Measurements from ENCODE around the gene ZFR.
"Not testable (repeated sequence)": the region's sequence is repeated elsewhere in the genome, so short reads cannot be mapped to it uniquely, and the experiment has no call there.

ZFR gene

DNA sequence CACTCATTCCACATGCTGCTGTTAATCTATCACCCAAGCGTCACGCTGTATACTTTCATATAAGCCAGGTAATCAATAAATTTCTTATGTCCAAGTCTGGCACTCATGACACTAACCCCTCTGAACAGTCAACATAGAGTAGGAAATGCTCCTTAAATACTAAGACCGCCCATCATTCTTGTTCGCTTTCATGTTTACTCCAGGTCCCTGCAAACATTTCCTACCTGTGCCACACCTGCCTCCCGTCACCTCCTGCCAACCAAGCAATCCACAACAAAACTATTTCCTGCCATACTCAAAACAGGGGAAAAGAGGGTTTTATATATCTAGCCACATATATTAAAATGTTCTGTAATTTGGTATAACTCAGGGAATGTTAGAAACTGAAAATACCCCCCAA lies 39.0 kb downstream of the ZFR start:
- DNase-seq = no peak

DNA sequence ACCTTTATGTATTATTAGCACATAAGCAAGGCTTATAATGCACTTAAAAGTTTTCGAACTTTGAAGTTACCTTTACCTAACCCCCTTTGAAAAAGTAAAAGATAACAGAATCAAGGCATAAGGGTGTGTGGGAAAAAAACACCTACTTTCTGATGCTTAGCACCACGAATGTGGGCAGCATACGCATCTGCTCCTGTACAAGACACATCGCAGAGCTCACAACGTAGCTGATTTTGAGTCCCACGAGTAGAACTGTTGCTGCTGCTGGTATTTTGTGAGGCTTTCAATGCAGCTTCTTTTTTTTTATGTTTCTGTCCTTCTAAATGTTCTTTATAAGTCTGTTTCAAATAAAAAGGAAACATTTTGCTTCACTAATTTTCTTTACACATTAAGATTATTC lies 40.8 kb downstream of the ZFR start:
- no peak for DNase-seq

DNA sequence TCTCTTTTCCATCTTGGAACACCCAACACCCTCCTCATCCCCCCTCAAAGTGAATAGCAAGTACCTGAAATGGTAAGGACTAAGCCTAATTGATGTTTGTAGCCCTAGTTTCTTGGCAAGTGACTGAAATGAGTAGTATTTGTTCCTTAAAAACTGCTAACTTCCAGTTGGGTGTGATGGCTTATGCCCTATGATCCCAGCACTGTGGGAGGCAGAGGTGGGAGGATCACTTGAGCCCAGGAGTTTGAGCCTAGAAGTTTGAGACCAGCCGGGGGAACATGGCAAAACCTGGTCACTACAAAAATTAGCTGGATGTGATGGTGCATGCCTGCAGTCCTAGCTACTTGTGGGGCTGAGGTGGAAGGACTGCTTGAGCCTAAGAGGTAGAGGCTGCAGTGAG lies 44.1 kb downstream of the ZFR start:
- no peak for DNase-seq

DNA sequence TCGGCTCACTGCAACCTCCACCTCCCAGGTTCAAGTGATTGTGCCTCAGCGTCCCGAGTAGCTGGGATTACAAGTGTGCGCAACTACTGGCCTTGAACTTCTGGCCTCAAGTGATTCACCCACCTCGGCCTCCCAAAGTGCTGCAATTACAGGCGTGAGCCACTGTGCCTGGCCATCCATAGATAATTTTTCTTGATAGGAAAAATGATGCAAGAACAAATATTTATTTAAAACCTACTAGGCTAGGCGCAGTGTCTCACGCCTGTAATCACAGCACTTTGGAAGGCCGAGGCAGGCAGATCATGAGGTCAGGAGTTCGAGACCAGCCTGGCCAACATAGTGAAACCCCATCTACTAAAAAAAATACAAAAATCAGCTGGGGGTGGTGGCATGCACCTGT lies 45.8 kb downstream of the ZFR start:
- not testable (repeated sequence) for DNase-seq

DNA sequence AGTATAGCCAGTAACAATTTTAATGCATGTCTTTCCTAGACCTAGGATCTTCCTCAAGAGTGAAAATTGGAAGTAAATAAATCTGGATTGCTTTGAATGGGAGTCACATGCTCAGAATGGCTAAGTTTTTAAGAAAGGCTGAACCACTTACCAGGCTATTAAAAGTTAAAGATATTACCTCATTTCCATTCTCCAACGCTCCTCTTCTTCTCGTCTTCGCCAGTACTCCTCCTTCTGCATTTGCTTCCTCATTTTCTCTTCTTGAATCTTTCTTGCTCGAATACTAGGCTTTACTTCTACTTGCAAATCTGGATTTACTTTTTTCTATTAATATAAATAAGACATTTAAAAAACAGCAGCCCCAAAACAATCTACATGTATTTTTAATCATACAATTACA lies 49.6 kb downstream of the ZFR start:
- DNase-seq = no peak

DNA sequence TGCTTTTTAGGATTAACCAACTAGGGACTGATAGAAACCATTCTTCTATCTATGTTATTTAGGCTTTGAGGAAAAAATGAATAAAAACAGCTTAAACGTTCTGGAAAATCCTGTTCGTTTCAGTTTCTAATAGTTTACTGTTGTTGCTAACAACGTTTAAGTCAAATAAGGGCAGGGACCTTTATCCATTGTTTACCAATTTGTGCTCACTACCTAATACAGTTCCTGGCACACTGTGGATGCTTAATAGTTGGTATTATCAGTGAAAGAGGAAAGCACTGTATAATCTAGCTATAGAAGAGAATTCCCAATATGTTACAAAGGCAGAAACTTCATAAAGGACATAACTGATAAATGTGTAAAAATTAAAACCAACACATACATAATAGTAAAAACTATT lies 52.5 kb downstream of the ZFR start:
- DNase-seq = no peak

DNA sequence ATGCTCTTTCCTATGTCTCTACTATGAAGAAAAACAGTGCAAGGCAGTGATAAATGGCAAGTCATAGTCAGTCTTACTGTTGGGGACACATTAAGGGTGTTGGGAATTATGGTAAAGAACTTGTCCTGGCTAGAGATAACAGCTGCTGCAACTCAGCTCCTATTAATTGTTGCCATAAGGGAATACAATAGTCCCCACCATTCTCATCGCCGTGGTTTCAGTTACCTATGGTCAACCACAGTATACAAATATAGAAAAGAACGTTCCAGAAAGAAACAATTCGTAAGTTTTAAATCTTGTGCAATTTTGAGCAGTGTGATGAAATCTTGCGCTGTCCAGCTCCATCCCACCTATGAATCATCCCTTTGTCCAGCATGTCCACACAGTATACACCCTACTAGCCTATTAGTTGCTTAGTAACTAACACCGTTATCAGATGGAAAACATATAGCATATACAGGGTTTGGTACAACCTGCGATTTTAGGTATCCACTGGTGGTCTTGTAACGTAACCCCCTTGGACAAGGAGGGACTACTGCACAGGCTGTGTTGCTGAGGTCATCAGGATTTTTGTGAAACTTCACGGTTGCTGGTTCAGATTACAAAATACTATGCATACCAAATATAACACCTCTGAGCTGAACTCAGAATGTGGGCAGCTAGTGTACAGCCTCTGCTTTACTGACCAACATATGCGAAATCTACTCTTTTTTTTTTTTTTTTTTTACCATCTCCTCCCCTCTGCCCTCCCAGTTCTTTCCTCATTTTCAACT lies 53.5 kb downstream of the ZFR start:
- DNase-seq = no peak

DNA sequence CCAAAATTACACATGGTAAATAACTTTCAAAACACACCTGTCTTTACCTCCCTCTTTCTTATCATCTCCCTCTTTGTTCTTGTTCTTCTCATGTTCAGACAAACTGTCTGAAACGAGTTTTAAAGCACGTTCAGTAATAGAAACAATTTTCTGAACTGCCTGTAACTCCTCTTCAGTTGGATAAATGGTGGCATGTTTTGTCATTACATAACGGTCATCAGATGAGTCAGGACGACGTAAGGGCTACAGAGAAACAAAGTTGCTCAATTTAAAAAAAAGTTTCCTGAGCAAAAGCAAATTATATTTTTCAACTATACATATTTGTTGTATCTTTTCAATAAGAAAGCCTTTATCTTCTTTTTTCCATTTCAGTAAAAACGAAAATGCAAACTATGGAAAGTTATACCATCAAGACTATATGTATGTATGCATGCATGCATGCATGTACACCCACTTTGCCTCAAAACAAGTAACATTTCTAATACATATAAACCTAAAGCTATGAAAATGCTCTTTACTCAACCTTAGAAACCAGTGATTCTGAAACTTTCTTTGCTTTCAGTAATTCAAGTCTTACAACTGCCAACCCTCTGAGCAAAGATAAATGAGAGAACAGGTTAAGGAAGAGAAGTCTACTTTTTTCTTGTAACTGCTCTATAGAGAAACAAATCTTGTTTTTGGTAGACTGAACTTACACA lies 56.0 kb downstream of the ZFR start:
- DNase-seq = no peak

DNA sequence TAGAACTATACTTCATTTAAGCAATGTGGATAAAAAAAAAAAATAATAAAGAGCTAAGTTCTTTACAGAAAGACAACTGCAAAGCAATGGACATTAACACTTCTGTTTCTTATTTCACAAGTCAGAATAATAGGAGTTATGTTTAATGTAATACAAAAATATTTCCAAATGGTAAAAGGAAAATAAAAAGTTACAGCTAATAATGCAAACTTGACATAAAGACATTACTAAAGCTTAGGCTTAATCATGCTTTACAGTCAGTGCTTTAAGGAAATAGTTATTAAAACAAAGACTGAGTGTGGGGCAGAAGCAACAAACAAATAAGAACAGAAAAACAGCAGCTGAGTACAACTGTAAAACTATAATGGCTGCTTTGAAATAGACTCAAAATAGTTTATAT lies 56.7 kb downstream of the ZFR start:
- no peak for DNase-seq

DNA sequence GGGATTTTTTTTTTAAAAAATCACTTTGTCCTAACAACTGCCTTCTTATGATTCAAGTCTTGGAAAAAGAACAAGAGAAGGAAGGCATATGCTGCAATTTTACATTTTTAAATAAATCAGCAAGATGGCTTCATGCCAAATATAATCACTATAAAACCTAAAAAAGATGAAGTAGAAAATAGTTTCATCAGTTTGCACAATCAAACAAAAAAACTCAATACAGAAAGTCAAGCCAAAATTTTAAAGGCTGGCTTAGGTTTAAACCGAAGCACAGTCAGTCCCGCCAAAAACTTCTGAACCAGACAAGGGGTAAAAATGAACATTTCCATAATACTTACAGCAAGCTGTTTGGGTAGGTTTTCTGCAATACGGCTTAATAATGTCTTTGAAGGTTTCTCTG lies 57.3 kb downstream of the ZFR start:
- no peak for DNase-seq

DNA sequence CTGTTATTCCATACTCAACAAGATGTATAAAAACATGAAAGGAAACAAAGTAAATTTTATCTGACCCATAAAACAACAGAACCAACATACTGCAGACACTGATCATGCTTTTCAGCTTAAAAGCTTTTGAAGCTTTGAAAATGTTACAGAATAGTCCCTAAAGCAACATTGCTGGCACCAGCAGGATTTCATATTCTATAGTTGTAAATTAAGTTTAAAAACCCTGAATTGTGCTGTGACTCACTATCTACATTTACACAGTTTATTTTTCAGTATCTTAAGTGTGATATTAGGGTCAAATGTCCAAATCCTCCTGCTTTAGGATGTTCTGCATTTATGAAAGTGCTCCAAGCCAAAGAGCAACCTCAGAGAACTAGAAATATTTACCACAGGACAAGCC lies 59.9 kb downstream of the ZFR start:
- no peak for DNase-seq

DNA sequence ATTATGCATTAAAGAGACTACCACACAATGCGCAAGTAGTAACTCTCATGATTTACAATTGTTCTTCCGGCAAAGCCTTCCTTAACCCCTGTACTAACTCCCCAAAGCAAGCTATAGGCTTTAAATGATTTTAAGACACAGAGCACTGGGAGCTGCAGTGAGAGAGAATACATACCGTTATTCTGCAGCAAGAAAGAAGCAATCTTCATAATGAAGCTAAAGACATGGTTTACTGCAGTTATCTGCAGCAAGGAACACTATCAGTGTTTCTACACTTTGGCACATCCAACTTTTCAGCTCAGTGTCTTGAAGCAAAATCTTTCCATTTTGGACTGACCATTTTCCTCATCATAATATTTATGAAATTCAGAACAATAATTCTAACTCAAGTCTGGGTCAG lies 61.0 kb downstream of the ZFR start:
- no peak for DNase-seq

DNA sequence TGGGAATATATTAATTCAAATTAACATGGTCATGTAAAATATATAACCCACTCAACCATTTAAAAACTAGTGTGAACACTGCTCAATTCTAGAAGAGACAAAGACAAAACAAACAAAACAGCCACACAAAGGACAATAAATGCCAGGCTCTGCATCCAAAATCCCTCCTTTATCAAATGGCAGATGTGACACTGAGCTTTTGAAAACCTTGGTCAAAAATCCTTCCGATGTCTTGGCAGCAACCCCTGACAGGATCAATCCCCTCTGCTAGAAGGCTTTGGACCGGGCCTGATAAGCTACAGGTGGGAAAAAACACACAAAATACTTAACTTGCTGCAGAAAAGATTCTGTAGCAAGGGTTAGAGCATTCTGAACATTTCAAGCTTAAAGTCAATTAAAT lies 61.5 kb downstream of the ZFR start:
- DNase-seq = no peak

DNA sequence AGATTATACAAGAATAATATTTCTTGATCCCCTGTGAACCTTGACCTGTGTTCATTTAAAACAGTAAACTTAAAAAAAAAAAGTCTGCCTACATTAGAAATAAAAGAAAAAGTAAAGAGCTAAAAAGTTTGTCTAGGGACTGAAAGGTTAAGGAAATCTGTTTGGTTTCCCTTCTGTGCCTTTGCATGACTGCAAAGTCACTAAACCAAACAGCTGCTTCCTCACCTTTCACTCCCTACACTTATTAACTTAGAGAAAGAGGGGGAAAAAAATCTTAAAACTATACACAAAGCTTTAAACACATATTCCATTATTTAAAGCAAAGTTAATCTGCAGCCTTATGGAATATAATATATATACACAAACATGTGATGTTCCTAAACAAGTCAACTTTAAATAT lies 65.1 kb downstream of the ZFR start:
- no peak for DNase-seq

DNA sequence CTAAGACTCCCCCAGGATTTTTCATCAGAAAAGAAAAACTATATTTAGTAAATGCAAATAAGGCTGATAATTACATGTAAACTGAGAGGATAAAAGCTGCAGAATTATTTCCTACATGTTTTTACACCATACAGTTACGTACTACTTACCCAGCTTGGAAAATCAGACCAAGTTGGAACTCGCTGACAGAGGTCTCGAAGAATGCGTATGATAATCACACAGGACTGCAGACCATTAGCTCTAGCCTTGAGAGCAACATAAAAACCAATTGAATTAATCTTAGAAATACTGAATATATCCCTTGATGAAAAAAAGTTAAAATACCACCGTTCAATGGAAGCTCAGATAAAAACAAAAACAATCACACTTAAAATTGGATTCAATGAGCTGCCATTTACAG lies 65.6 kb downstream of the ZFR start:
- DNase-seq = no peak

DNA sequence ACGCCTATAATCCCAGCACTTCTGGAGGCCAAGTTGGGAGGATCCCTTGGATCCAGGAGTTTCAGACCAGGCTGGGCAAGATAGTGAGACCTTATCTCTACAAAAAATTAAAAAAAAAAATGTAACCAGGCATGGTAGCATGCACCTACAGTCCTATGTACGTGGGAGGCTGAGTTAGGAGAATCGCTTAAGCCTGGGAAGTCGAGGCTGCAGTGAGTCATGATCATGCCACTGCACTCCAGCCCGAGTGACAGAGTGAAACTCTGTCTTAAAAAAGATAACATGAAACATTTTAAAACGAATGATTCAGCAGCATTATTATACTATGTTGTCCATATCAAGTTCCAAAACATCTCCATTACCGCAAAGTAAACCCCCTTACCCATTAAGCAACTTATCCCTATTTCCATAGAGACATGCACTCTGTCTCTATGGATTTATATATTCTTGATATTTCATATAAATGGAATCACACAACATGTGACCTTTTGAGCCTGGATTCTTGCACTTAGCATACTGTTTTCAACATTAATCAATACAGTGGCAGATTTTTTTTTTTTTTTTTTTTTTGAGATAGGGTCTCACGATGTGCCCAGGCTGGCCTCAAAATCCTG lies 74.9 kb downstream of the ZFR start:
- DNase-seq = no peak

DNA sequence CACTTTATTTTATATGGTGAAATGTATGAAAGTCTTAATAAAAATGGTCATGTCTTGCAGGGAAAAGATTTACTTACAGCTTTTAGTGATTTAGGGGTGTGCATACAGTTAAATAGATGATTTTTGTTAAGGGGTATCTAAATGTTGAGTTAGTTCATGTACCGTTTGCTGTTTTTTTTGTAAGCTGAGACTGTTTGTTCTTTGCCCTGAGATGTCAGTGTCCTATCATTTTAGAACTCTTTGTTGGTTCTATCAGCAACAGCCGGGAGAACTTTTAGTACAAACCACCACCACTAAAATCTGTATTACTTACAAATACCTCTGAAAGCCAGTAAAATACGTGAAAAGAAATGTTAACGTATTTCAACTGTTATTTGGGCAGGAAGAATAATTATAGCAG lies 75.5 kb downstream of the ZFR start:
- DNase-seq = no peak

DNA sequence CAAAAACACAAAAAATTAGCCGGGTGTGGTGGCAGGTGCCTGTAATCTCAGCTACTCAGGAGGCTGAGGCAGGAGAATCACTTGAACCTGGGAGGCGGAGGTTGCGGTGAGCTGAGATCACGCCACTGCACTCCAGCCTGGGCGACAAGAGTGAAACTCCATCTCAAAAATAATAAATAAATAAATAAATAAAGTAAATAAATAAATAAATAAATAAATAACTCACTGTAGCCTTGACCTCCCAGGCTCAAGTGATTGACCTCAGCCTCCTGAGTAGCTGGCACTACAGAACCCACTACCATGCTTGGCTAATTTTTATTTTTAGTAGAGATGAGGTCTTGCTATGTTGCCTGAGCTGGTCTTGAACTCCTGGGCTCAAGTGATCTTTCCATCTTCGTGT lies 77.3 kb downstream of the ZFR start:
- DNase-seq = not testable (repeated sequence)

DNA sequence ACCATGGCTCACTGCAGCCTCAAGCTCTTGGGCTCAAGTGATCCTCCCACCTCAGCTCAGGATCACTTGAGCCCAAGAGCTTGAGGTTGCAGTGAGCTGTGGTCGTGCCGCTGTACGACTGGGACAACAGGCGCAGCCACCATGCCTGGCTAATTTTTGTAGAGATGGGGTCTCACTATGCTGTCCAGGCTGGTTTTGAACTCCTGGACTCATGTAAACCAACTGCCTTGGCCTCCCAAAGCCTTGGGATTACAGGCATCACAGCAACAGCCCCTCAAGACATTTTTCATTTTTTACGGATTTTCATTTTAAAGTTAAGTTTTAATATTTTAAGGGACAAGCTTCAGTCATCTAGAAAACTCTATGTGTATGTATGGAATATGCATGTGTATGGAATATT lies 78.9 kb downstream of the ZFR start:
- no peak for DNase-seq

DNA sequence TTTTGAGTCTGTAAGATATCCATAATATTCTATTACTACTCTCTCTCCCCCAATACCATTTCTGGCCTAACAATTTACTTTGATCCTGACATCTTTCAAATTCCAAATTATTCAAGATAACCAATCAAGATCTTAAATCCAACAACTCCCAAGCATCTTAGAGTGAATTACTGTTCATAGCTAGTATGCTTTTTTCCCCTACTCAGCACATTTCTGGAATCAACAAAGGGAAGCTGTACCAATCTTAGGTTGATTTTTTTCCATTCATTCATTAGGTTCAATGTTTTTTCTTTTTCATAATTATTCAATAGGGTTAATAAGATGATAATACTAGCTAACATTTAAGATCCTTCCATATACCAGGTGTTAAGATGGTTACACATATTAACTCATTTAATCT lies 81.5 kb downstream of the ZFR start:
- no peak for DNase-seq

DNA sequence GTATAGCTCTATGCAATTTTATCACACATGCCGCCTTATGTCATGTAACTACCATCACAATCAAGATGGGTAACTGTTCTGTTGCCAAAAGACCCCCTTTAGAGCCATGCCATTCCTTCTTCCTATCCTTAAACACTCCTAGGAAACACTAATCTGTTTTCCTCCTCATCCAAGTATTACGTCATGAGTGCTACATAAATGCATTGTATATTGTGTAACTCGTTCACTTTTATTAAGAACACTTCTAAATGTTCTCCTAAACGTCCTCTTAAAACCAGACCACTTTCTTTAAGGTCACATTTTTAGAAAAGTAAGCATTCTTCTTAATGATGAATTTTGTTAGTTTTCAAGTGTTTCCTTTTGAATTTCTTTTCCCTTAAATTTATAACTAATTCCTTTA lies 82.0 kb downstream of the ZFR start:
- DNase-seq = no peak

DNA sequence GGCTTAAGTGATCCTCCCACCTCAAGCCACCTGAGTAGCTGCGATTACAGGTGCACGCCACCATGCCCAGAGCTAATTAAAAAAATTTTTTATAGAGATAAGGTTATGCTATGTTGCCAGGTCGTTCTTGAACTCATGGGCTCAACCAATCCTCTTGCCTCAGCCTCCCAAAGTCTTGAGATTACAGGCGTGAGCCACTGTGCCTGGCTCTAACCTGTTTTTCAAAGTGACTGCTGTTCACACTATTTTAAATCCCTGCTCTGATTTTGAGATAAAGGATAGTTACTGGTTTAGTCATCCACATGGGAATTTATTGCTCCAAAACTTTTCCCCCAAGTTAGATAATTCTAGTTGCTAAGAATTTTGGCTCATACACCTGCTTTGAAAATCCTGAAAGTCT lies 83.6 kb downstream of the ZFR start:
- DNase-seq = no peak

DNA sequence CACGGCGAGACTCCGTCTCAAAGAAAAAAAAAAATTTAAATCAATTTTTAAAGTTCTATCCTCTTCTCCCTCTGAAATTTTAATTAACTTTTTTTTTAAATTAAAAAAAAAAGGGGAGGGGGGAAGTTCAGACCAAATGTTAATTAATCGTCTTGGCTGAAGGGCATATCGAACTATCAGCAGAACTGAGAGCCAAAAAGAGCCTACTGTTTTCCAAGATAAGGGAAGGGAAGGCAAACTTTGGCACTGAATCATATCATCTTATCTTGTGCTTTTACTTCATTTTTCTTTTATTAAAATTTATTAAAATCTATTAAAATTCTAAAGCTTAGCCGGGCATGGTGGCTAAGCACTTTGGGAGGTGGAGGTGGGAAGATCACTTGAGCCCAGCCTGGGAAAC lies 85.9 kb downstream of the ZFR start:
- no peak for DNase-seq

DNA sequence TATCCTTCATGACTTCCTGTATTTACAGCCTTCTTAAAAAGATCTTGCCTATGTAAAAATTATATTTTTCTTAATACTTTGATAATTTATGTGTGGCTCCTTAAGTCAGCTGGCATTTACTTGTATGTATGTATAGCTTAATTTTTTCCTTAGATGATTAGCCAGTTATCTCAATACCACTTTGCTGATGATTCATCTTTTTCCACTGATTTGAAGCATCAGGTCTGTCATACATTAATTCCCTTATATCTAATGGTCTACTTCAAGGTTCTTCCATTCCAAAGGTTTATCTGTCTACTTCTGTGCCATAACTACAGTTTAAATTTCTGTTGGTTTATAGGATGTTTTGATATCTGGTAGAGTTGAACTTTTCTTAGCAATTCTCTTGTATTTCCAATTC lies 86.9 kb downstream of the ZFR start:
- DNase-seq = no peak

DNA sequence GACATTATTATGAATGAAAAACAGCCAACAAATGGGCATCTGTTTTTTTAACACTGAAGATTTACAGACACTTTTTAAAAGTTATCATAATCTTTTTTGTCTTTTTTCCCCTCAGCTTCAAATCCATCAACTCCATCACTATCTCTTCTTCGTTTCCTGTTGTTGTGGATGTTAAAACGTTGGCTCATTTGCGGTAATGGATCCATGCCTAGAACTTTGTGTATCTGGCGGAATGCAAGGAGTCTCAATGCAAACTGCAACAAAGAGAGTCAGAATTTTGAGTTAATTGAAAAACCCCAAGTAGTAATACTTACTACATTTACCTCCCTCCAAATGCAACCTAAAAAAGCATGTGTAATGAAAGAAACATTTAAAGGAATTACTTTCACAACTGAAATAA lies 88.9 kb downstream of the ZFR start:
- DNase-seq = no peak

Data from NCI-H2227 treated with DMSO at 0.1 percent for 48 hours (cell line).